B cell (primary cell): ENCODE results near the gene ASAP3. TPM values are rescaled to one million over a fixed set of nuclear protein-coding genes. Genes with fewer than 3 reads are reported as not detected.

Experiments used
- ATAC-seq: fragments of 200-7000 bp; cut with Tn5 transposase; one replicate; pipeline ENCODE4 v1.10.0; 2021; ENCODE audit warnings: low read depth, mild to moderate bottlenecking, moderate number of reproducible peaks, moderate library complexity
- CTCF ChIA-PET: fragments of 350-600 bp; sonication (Branson Sonifier 250); formaldehyde crosslinking; loops from one replicate; lab custom pipeline; 2021; ENCODE audit warnings: antibody characterized with exemption, inconsistent platforms; lab: Charles Lee
- POLR2A ChIA-PET: fragments of 350-600 bp; sonication (Branson Sonifier 250); formaldehyde crosslinking; loops from one replicate; lab custom pipeline; 2021; ENCODE audit warnings: antibody characterized with exemption; lab: Charles Lee
- DNase-seq: peaks from one replicate; pipeline ENCODE4 v3.0.0; 2013
- H2AFZ ChIP-seq: 2 replicates; pipeline ENCODE4 v1.6.1; 2012; ENCODE audit warnings: mild to moderate bottlenecking, low read depth, low read length; ENCODE audit not compliant: insufficient read depth, poor library complexity, severe bottlenecking
- H3K27ac ChIP-seq, 2 donors: 1 replicate in 1 of 2; 2 replicates in 1 of 2; pipeline ENCODE4 v1.5.1; 2012 to 2013; ENCODE audit warnings: low read length in 2 of 2, mild to moderate bottlenecking in 2 of 2, moderate library complexity in 1 of 2
- H3K27me3 ChIP-seq, 4 experiments: fragments of 200-600 bp in 1 of 4; sonication (generic) in 1 of 4; replicated peaks in 1 of 4; 1 replicate in 2 of 4; 2 replicates in 2 of 4; pipeline versions ENCODE4 v1.6.1 to v1.7.0; 2013 to 2016; ENCODE audit warnings: low read length in 3 of 4, mild to moderate bottlenecking in 2 of 4, mixed read lengths in 1 of 4, moderate library complexity in 1 of 4; ENCODE audit not compliant: insufficient read depth in 4 of 4, control insufficient read depth in 3 of 4; ENCODE audit errors: control extremely low read depth in 1 of 4
- H3K36me3 ChIP-seq, 2 experiments: replicated peaks in 1 of 2; 1 replicate in 1 of 2; 2 replicates in 1 of 2; pipeline versions ENCODE4 v1.6.1 to v1.7.1; 2013; ENCODE audit warnings: low read length in 1 of 2; ENCODE audit not compliant: insufficient read depth in 2 of 2, control insufficient read depth in 1 of 2; ENCODE audit errors: control extremely low read depth in 1 of 2, extremely low read depth in 1 of 2
- H3K4me1 ChIP-seq, 2 donors: fragments of 200-600 bp in 1 of 2; sonication (generic) in 1 of 2; 1 replicate in 1 of 2; 2 replicates in 1 of 2; pipeline versions ENCODE4 v1.5.1 to v1.6.1; 2013 to 2017; ENCODE audit warnings: low read length in 2 of 2; ENCODE audit not compliant: control insufficient read depth in 2 of 2, insufficient read depth in 2 of 2
- H3K4me2 ChIP-seq: replicated peaks from 2 replicates; pipeline ENCODE3; 2012; ENCODE audit warnings: mild to moderate bottlenecking, low read depth, low read length; ENCODE audit not compliant: poor library complexity, severe bottlenecking
- H3K4me3 ChIP-seq, 5 experiments: fragments of 200-600 bp in 1 of 5; sonication (generic) in 1 of 5; 1 replicate in 3 of 5; 2 replicates in 2 of 5; pipeline versions ENCODE4 v1.5.1 to v1.7.0; 2011 to 2016; ENCODE audit warnings: low read length in 4 of 5, mild to moderate bottlenecking in 4 of 5, low read depth in 2 of 5, control low read depth in 1 of 5, moderate library complexity in 1 of 5; ENCODE audit not compliant: insufficient read depth in 1 of 5; ENCODE audit errors: control extremely low read depth in 1 of 5, extremely low read depth in 1 of 5
- H3K79me2 ChIP-seq: fragments of 200-600 bp; sonication (generic); one replicate; pipeline ENCODE4 v1.6.0; 2016; ENCODE audit warnings: low read length; ENCODE audit not compliant: control insufficient read depth, insufficient read depth
- H3K9ac ChIP-seq: fragments of 200-600 bp; sonication (generic); 2 replicates; pipeline ENCODE4 v1.6.1; 2017; ENCODE audit warnings: mild to moderate bottlenecking, low read length, moderate library complexity
- H3K9me3 ChIP-seq, 3 donors: one replicate each; pipeline versions ENCODE4 v1.6.1 to v1.7.1; 2013; ENCODE audit warnings: low read length in 2 of 3; ENCODE audit not compliant: control insufficient read depth in 2 of 3, insufficient read depth in 1 of 3; ENCODE audit errors: control extremely low read depth in 1 of 3
- H4K20me1 ChIP-seq: 2 replicates; pipeline ENCODE4 v1.6.0; 2012; ENCODE audit warnings: mild to moderate bottlenecking, low read length; ENCODE audit not compliant: insufficient read depth, control insufficient read depth, poor library complexity, severe bottlenecking
- H3K27ac Mint-ChIP-seq: one replicate; pipeline ENCODE4 v1.8.0; 2021; ENCODE audit warnings: mixed read lengths
- H3K27me3 Mint-ChIP-seq: one replicate; pipeline ENCODE4 v1.8.0; 2021; ENCODE audit warnings: mixed read lengths
- H3K4me1 Mint-ChIP-seq: one replicate; pipeline ENCODE4 v1.8.0; 2021; ENCODE audit warnings: mixed read lengths
- H3K4me3 Mint-ChIP-seq: one replicate; pipeline ENCODE4 v1.8.0; 2021; ENCODE audit warnings: mixed read lengths
- H3K9me3 Mint-ChIP-seq: one replicate; pipeline ENCODE4 v1.8.0; 2022; ENCODE audit warnings: mixed read lengths; ENCODE audit not compliant: insufficient read depth
- CTCF ChIP-seq: fragments of 200-600 bp; IDR thresholded peaks from one replicate; pipeline ENCODE4 v1.8.0; 2022; ENCODE audit warnings: antibody characterized with exemption, mild to moderate bottlenecking
- EZH2 ChIP-seq: IDR thresholded peaks from 2 replicates; pipeline ENCODE4 v1.6.1; 2012; ENCODE audit warnings: borderline replicate concordance, low read depth, mild to moderate bottlenecking, moderate library complexity, low read length; ENCODE audit not compliant: insufficient read depth, poor library complexity, severe bottlenecking
- WGBS: methylation state at CpG from one replicate; pipeline ENCODE4 v1.1.5; 2013; ENCODE audit warnings: missing lambda C conversion rate; ENCODE audit not compliant: insufficient coverage; 5-methylcytosine and 5-hydroxymethylcytosine counted together
- intact Hi-C: fragments of 100-400 bp; cut with micrococcal nuclease; formaldehyde crosslinking; loops from one replicate; pipeline ENCODE4 v1.10.0; 2022
- polyA plus RNA-seq: library from polyadenylated mRNA; depleted of rRNA; stranded (reverse); fragments of >200 nt; gene quantifications from 2 replicates; pipeline ENCODE4 v1.2.3, GENCODE V29; 2012
- total RNA-seq, 2 donors: library from RNA; stranded (reverse); fragments of 120-200 nt in 1 of 2; gene quantifications; 1 replicate in 1 of 2; 2 replicates in 1 of 2; pipeline versions ENCODE4 v1.2.3 to v1.2.4, GENCODE V29; 2013 to 2022

Gene ASAP3
- total and polyA plus RNA-seq, 2 donors (not counting 1 experiment from before 2014, with no cell fraction given), result 2.9 to 11.0 TPM

DNA sequence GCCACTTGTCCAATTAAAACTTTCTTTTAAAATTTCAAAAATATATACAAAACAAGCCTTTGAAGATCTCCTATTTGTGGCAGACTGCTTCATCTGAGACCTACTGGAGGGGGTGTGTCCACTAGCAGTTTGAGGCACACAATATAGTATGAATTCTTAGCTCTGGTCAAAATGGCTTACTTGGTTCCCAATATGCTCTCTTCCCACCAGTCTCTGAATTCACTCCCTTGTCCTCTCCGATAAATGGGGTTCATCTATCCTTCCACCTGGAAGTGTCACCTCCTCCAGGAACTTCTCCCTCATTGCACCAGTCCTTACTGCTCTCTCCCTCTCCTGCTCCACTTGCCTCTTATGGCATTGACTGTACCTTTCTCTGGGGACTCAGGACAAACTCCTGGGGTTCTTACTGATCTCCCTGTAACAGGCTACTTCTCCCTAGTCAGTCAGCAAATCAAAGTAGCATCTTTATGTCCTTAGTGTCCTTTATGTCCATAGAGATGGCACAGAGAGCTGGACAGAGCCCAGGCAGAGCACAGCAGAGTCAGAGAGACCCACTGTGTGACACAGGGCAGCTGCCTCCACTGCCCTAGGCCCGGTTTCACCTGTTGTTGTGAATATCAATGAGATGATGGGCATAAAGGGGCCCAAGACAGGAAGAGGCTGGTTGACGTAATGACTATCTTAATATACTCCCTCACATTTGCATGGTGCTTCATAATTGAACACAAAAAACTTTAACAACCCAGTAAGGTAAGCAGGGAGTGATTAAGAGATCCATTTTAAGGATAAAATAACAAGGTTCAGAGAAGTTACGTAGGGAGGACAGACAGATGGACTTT is 3.6 kb downstream of the ASAP3 start:
- no peaks in the 10 kb centered on the region for H3K9me3 Mint-ChIP-seq
- WGBS, result 88% methylated on average over 2 of the region's 4 CpGs
- Histone ChIP-seq H3K79me2 (no peaks in the 10 kb centered on the region), H3K4me2 (no peak overlapping the region), H3K4me3 (no peak overlapping the region), H3K27ac (no peak overlapping the region), H3K27me3 (peaks cover 0 to 23% (median 9%) of the 10 kb centered on the region in 4 experiments), H4K20me1 (no peaks in the 10 kb centered on the region), H3K36me3 (no peaks in the 10 kb centered on the region), H3K4me1 (peaks cover 14 to 23% of the 10 kb centered on the region in 2 donors), H3K9me3 (peaks cover 0 to 5% (median 0%) of the 10 kb centered on the region in 3 donors), H3K9ac (no peak overlapping the region), H2AFZ (no peak overlapping the region)
- ATAC-seq (no peak), DNase-seq (peak; percentile 26)
- POLR2A ChIA-PET, result interaction anchor here (1.0 kb wide), 1 partner anchor 48 kb away, joined by 3 read pairs; no protein-coding TSS in a partner anchor
- H3K4me3 Mint-ChIP-seq, result peak overlapping the region; percentile 67
- peak overlapping the region; percentile 22 for H3K27ac Mint-ChIP-seq
- H3K4me1 Mint-ChIP-seq, result peaks cover 29% of the 10 kb centered on the region
- TF ChIP-seq EZH2 (no peak), CTCF (no peak)
- intact Hi-C loops, result loop anchor here (5.0 kb wide), 1 partner anchor 157 kb away; no protein-coding TSS in a partner anchor
- peaks cover 22% of the 10 kb centered on the region for H3K27me3 Mint-ChIP-seq
- CTCF ChIA-PET, result interaction anchor here (0.9 to 1.4 kb wide), 3 partner anchors 17 to 157 kb away, joined by 3 to 5 read pairs (median 4); no protein-coding TSS in a partner anchor

DNA sequence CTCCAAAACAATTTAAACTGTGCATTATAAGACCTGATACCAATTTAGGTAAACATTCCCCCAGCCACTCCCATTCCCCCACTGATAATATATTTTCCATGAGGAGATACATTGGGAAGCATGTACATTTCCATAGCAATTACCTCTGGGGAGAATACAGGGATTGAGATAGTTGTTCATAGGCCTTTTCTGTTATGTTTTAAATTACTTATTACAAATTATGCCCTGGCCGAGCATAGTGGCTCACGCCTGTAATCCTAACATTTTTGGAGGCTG is 4.4 kb downstream of the ASAP3 start:
- WGBS, result no CpG with 5 or more reads among the region's 2 CpGs
- Histone ChIP-seq H4K20me1 (no peaks in the 10 kb centered on the region), H2AFZ (no peak overlapping the region), H3K4me1 (peaks cover 9 to 18% of the 10 kb centered on the region in 2 donors), H3K36me3 (no peaks in the 10 kb centered on the region), H3K4me3 (no peak overlapping the region), H3K79me2 (no peaks in the 10 kb centered on the region), H3K9ac (no peak overlapping the region), H3K27me3 (peaks cover 0 to 27% (median 12%) of the 10 kb centered on the region in 4 experiments), H3K27ac (no peak overlapping the region), H3K9me3 (peaks cover 0 to 5% (median 0%) of the 10 kb centered on the region in 3 donors), H3K4me2 (no peak overlapping the region)
- no peak for DNase-seq
- no peak for ATAC-seq
- intact Hi-C loops, result no loop called here
- Mint-ChIP-seq H3K4me1 (peaks cover 24% of the 10 kb centered on the region), H3K27me3 (peaks cover 22% of the 10 kb centered on the region), H3K9me3 (no peaks in the 10 kb centered on the region), H3K4me3 (no peak overlapping the region), H3K27ac (no peak overlapping the region)
- POLR2A ChIA-PET, result interaction anchor here (1.0 kb wide), 1 partner anchor 49 kb away, joined by 3 read pairs; no protein-coding TSS in a partner anchor
- no peak for TF ChIP-seq CTCF
- TF ChIP-seq EZH2, result no peak
- CTCF ChIA-PET, result no interaction called here
